Spinal cord (tissue), 10 donors: ENCODE measurements around the gene FOCAD. TPM values are rescaled to one million over a fixed set of nuclear protein-coding genes. Genes with fewer than 3 reads are reported as not detected.
A peak's percentile ranks its signal among the peaks of the same experiment; 100 is the strongest.

Experiments used
- DNase-seq, 6 donors: peaks; one replicate each; pipeline versions ENCODE4 v3.0.0 to v3.0.0-alpha.2; 2013 to 2015; ENCODE audit warnings: low spot score in 6 of 6, low read depth in 4 of 6
- H3K27ac ChIP-seq: one replicate; pipeline ENCODE4 v1.5.1; 2013; ENCODE audit warnings: low read depth, low read length, control low read depth
- H3K27me3 ChIP-seq: one replicate; pipeline ENCODE4 v1.6.1; 2013; ENCODE audit warnings: low read length; ENCODE audit not compliant: control insufficient read depth, insufficient read depth
- H3K36me3 ChIP-seq: one replicate; pipeline ENCODE4 v1.6.1; 2013; ENCODE audit warnings: low read length; ENCODE audit not compliant: control insufficient read depth, insufficient read depth
- H3K4me1 ChIP-seq: one replicate; pipeline ENCODE4 v1.6.1; 2013; ENCODE audit warnings: low read length; ENCODE audit not compliant: control insufficient read depth, insufficient read depth
- H3K4me3 ChIP-seq: one replicate; pipeline ENCODE4 v1.5.1; 2013; ENCODE audit warnings: low read depth, low read length, control low read depth
- H3K9me3 ChIP-seq: one replicate; pipeline ENCODE4 v1.6.1; 2013; ENCODE audit warnings: low read length; ENCODE audit not compliant: control insufficient read depth, insufficient read depth
- WGBS: methylation state at CpG from one replicate; pipeline ENCODE4 v1.1.5; 2013; ENCODE audit warnings: missing lambda C conversion rate; ENCODE audit not compliant: insufficient coverage; 5-methylcytosine and 5-hydroxymethylcytosine counted together
- polyA plus RNA-seq, 2 donors: library from polyadenylated mRNA; unstranded; fragments of 120-200 nt; gene quantifications; one replicate each; pipeline ENCODE4 v1.2.1, GENCODE V29; 2013; ENCODE audit not compliant: insufficient read length in 2 of 2
- total RNA-seq, 2 donors: library from RNA; depleted of rRNA in 1 of 2; stranded (reverse); fragments of 120-200 nt in 1 of 2; fragments of >200 nt in 1 of 2; gene quantifications; one replicate each; pipeline versions ENCODE4 v1.2.3 to v1.2.4, GENCODE V29; 2013 to 2014
- donor health status: healthy.

FOCAD gene
- total and polyA plus RNA-seq, 4 donors = 32.3 to 189 (median 52.9) TPM

- H3K27ac ChIP-seq = peak overlapping the region; percentile 15
- no peaks in the 10 kb centered on the region for H3K9me3 ChIP-seq
- no peak overlapping the region for H3K4me3 ChIP-seq
- H3K27me3 ChIP-seq = no peaks in the 10 kb centered on the region
- H3K4me1 ChIP-seq = no peaks in the 10 kb centered on the region
- peaks cover 3% of the 10 kb centered on the region for H3K36me3 ChIP-seq
- no CpG with 5 or more reads among the region's 3 CpGs for WGBS
- no peak for DNase-seq
These were observed 41.6 kb downstream of the FOCAD start for GRCh38 chr9:20725675-20726074.

DNA sequence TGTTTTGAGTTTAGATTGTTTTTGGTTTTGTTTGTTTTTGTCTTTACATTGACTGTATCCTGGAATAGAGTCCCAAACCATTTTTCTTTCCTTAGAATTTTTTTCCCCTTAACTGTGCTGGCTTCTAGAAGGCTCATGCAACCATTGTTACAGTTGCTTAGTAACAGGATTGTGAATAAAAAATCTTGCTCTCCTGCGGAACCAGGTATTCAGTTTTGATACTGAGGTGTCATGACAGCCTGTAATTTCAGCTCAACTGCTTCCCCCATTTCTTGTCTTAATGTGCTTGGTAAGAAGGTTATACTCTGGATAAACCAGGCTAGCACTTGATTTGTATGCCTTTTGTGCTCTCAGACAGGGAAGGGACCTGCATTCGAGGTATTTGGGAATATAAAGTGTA lies 42.1 kb downstream of the FOCAD start:
- DNase-seq = peak in 3 of 6 donors; percentile 22 to 77 (median 29)

DNA sequence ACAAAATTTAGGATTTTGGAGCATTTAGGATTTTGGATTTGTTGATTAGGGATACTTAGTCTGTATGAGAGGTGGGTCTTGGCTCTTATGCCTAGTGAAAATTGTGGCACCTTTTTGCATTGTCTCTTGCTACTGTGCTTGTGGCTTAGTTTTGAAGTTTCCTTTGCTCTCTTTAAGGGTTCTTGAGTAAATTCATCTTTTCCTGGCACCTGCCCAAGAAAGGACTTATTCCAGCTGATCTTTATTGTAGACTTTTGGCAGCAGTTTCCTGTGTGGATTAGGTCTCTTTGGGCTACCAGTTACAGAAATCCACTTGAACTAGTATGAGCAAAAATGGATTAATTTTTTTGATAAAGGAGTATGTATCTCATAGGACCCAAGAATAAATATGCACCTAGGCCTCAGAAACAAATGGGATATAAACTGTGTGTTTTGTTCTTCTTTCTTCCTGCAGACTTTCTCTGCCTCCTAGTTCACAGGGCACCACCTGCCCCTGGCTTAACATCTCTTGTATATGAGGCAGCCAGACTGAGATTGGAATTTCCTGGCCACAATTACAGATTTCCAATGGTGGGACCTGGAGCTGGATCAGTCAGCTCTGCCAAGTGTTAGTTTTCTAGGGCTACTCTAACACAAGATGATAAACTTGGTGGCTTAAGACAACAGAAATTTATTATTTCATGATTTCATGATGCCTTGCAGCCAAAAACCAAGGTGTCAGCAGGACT lies 44.6 kb downstream of the FOCAD start:
- Histone ChIP-seq H3K4me1 (no peaks in the 10 kb centered on the region), H3K9me3 (no peaks in the 10 kb centered on the region), H3K27ac (no peak overlapping the region), H3K27me3 (no peaks in the 10 kb centered on the region), H3K36me3 (no peaks in the 10 kb centered on the region), H3K4me3 (no peak overlapping the region)
- DNase-seq = no peak

More for the DNA sequence above, 42.1 kb downstream of the FOCAD start:
- H3K4me1 ChIP-seq = no peaks in the 10 kb centered on the region
- H3K36me3 ChIP-seq = peaks cover 3% of the 10 kb centered on the region
- H3K4me3 ChIP-seq = no peak overlapping the region
- H3K9me3 ChIP-seq = no peaks in the 10 kb centered on the region
- no peak overlapping the region for H3K27ac ChIP-seq
- WGBS = no CpG with 5 or more reads among the region's 2 CpGs
- no peaks in the 10 kb centered on the region for H3K27me3 ChIP-seq

GRCh38 chr9:20729523-20729922 lies 45.5 kb downstream of the FOCAD start:
- H3K9me3 ChIP-seq = no peaks in the 10 kb centered on the region

GRCh38 chr9:20732118-20732517 lies 48.1 kb downstream of the FOCAD start:
- Histone ChIP-seq H3K4me1 (no peaks in the 10 kb centered on the region), H3K27me3 (no peaks in the 10 kb centered on the region), H3K27ac (no peak overlapping the region), H3K9me3 (no peaks in the 10 kb centered on the region), H3K4me3 (no peak overlapping the region), H3K36me3 (no peaks in the 10 kb centered on the region)
- DNase-seq = no peak
- WGBS = 71% methylated on average over 4 of the region's 4 CpGs

More at GRCh38 chr9:20729523-20729922, 45.5 kb downstream of the FOCAD start:
- no peak for DNase-seq
- H3K4me1 ChIP-seq = no peaks in the 10 kb centered on the region
- H3K4me3 ChIP-seq = no peak overlapping the region
- H3K27me3 ChIP-seq = no peaks in the 10 kb centered on the region
- no peaks in the 10 kb centered on the region for H3K36me3 ChIP-seq
- no peak overlapping the region for H3K27ac ChIP-seq

- Histone ChIP-seq H3K27ac (no peak overlapping the region), H3K4me1 (no peaks in the 10 kb centered on the region), H3K27me3 (no peaks in the 10 kb centered on the region), H3K36me3 (no peaks in the 10 kb centered on the region), H3K4me3 (no peak overlapping the region), H3K9me3 (no peaks in the 10 kb centered on the region)
- no CpG with 5 or more reads among the region's 1 CpG for WGBS
- no peak for DNase-seq
These were observed 50.2 kb downstream of the FOCAD start for GRCh38 chr9:20734275-20734674.

- no peak for DNase-seq
- Histone ChIP-seq H3K36me3 (no peaks in the 10 kb centered on the region), H3K4me3 (no peak overlapping the region), H3K27ac (no peak overlapping the region), H3K9me3 (no peaks in the 10 kb centered on the region), H3K4me1 (no peaks in the 10 kb centered on the region), H3K27me3 (no peaks in the 10 kb centered on the region)
- WGBS = 83% methylated on average over 1 of the region's 1 CpG
These were observed 56.2 kb downstream of the FOCAD start for GRCh38 chr9:20740304-20740703.

- no peaks in the 10 kb centered on the region for H3K9me3 ChIP-seq
- H3K36me3 ChIP-seq = no peaks in the 10 kb centered on the region
- no peak overlapping the region for H3K4me3 ChIP-seq
- H3K4me1 ChIP-seq = no peaks in the 10 kb centered on the region
- H3K27ac ChIP-seq = no peak overlapping the region
- no CpG with 5 or more reads among the region's 2 CpGs for WGBS
- no peak for DNase-seq
- H3K27me3 ChIP-seq = no peaks in the 10 kb centered on the region
These were observed 57.0 kb downstream of the FOCAD start for GRCh38 chr9:20740929-20741582.

- Histone ChIP-seq H3K27ac (no peak overlapping the region), H3K4me3 (no peak overlapping the region), H3K27me3 (no peaks in the 10 kb centered on the region), H3K4me1 (no peaks in the 10 kb centered on the region), H3K9me3 (no peaks in the 10 kb centered on the region), H3K36me3 (no peaks in the 10 kb centered on the region)
- DNase-seq = peak in 1 of 6 donors; percentile 63
- 67% methylated on average over 3 of the region's 3 CpGs for whole genome bisulfite sequencing
These were observed 58.8 kb downstream of the FOCAD start for GRCh38 chr9:20742833-20743232.

DNA sequence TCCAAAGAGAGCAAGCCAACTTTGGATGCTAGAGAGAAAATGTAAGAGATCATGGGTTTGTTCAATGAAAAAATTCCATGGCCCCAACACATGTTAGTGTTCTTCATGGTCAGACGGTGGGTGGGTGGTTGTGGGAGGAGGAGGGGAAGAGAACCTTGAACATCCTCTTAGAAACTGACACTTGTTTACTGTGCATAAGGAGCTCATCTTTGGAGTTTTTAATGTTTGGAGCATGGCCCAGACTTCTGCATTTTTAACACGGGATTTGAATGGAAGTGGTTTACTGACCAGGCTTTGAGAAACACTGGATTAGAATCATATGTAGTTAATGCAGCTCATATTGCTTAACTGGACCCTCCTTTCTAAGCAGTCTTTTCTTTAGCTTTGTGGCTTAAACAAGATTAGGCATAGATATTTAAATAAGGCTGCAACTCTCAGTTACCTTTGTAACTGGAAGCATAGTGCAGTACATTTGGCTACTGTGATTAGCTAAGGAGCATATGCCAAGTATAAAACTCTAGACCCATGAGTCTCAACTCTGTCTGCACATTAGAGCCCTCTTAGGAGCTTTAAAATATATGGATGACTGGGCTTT lies 60.1 kb downstream of the FOCAD start:
- WGBS = 50% methylated on average over 1 of the region's 2 CpGs
- H3K27me3 ChIP-seq = no peaks in the 10 kb centered on the region
- no peaks in the 10 kb centered on the region for H3K36me3 ChIP-seq
- no peak overlapping the region for H3K4me3 ChIP-seq
- H3K9me3 ChIP-seq = no peaks in the 10 kb centered on the region
- no peak for DNase-seq
- no peaks in the 10 kb centered on the region for H3K4me1 ChIP-seq
- H3K27ac ChIP-seq = no peak overlapping the region
